ENCODE results near the gene HIVEP3.

HIVEP3 gene

GRCh38 chr1:41500378-41500777, 418.3 kb downstream of the HIVEP3 start:
- Histone ChIP-seq H3K27me3 (ENCODE audit: control insufficient read depth in 1 of 2, insufficient read depth in 2 of 2, low read length in 2 of 2) (no peaks in the 10 kb centered on the region), H3K4me3 (ENCODE audit: low read length in 2 of 2) (no peak overlapping the region), H3K9ac (ENCODE audit: low read length in 2 of 2) (peak overlapping the region in 1 of 2 donors; percentile 18), H3K27ac (ENCODE audit: low read length) (peak overlapping the region; percentile 64), H3K36me3 (ENCODE audit: control insufficient read depth in 2 of 2, insufficient read depth in 2 of 2, low read length in 2 of 2) (no peaks in the 10 kb centered on the region), H3K9me3 (ENCODE audit: control insufficient read depth in 2 of 2, low read length in 2 of 2) (no peaks in the 10 kb centered on the region), H3K4me1 (ENCODE audit: control insufficient read depth, insufficient read depth, low read length) (peaks cover 60% of the 10 kb centered on the region)

DNA sequence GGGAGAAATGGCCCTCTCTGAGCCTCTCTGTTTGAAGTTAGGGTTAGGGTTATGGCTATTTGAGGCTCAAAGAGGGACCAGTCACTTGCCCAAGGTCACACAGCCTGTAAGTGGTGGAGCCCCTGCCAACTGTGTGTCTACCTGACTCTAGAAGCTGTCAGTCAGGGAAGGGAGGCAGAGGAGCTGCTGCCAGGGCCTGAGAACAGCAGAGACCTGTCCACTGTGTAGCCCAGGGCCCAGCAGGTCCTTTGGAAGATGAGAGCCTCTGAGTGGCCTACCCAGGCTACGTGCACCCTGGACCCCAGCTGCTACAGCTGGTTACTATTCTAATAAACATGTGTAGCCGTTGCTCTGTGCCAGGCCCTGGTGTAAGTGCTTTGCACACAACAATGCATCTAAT, 419.1 kb downstream of the HIVEP3 start:
- Histone ChIP-seq H3K27ac (ENCODE audit: low read length) (peak overlapping the region; percentile 41), H3K4me3 (ENCODE audit: low read length in 2 of 2) (no peak overlapping the region), H3K36me3 (ENCODE audit: control insufficient read depth in 2 of 2, insufficient read depth in 2 of 2, low read length in 2 of 2) (no peaks in the 10 kb centered on the region), H3K9me3 (ENCODE audit: control insufficient read depth in 2 of 2, low read length in 2 of 2) (no peaks in the 10 kb centered on the region), H3K4me1 (ENCODE audit: control insufficient read depth, insufficient read depth, low read length) (peaks cover 66% of the 10 kb centered on the region), H3K9ac (ENCODE audit: low read length in 2 of 2) (no peak overlapping the region), H3K27me3 (ENCODE audit: control insufficient read depth in 1 of 2, insufficient read depth in 2 of 2, low read length in 2 of 2) (no peaks in the 10 kb centered on the region)

GRCh38 chr1:41498804-41499203, 419.9 kb downstream of the HIVEP3 start:
- H3K9me3 ChIP-seq (ENCODE audit: control insufficient read depth in 2 of 2, low read length in 2 of 2), result no peaks in the 10 kb centered on the region
- H3K36me3 ChIP-seq (ENCODE audit: control insufficient read depth in 2 of 2, insufficient read depth in 2 of 2, low read length in 2 of 2), result no peaks in the 10 kb centered on the region
- H3K4me1 ChIP-seq (ENCODE audit: control insufficient read depth, insufficient read depth, low read length), result peaks cover 68% of the 10 kb centered on the region
- H3K27me3 ChIP-seq (ENCODE audit: control insufficient read depth in 1 of 2, insufficient read depth in 2 of 2, low read length in 2 of 2), result no peaks in the 10 kb centered on the region
- no peak overlapping the region for H3K9ac ChIP-seq (ENCODE audit: low read length in 2 of 2)
- H3K4me3 ChIP-seq (ENCODE audit: low read length in 2 of 2), result no peak overlapping the region
- H3K27ac ChIP-seq (ENCODE audit: low read length), result peak overlapping the region; percentile 41

GRCh38 chr1:41498391-41498790, 420.3 kb downstream of the HIVEP3 start:
- H3K4me3 ChIP-seq (ENCODE audit: low read length in 2 of 2), result no peak overlapping the region
- H3K27ac ChIP-seq (ENCODE audit: low read length), result peak overlapping the region; percentile 41
- H3K36me3 ChIP-seq (ENCODE audit: control insufficient read depth in 2 of 2, insufficient read depth in 2 of 2, low read length in 2 of 2), result no peaks in the 10 kb centered on the region
- no peak overlapping the region for H3K9ac ChIP-seq (ENCODE audit: low read length in 2 of 2)
- H3K4me1 ChIP-seq (ENCODE audit: control insufficient read depth, insufficient read depth, low read length), result peaks cover 68% of the 10 kb centered on the region
- H3K27me3 ChIP-seq (ENCODE audit: control insufficient read depth in 1 of 2, insufficient read depth in 2 of 2, low read length in 2 of 2), result no peaks in the 10 kb centered on the region
- H3K9me3 ChIP-seq (ENCODE audit: control insufficient read depth in 2 of 2, low read length in 2 of 2), result no peaks in the 10 kb centered on the region

DNA sequence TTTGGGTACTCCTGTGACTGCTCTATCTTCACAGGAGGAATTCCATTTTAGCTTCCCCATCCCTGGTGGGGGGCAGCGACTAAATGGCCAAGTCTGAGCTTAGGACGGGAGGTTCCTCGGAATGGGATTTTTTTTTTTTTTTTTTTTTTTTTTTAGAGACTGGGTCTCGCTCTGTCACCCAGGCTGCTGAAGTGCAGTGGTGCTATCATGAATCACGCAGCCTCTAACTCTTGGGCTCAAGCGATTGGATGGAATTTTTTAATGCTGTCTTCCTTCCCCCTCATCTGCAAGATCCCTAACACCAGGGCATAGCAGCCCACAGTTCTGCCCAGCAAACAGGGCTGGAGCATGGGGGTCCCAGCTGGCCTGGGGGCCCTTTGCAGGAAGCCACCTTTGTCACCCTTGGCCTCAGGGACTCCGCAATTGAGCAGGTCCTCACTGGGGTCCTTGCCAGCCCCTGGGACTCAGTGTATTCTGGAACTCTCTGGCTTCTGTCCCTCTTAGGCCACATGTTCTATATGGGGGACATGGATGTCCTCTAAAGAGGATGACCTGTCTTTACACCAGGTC, 421.2 kb downstream of the HIVEP3 start:
- H3K27me3 ChIP-seq (ENCODE audit: control insufficient read depth in 1 of 2, insufficient read depth in 2 of 2, low read length in 2 of 2), result no peaks in the 10 kb centered on the region
- H3K27ac ChIP-seq (ENCODE audit: low read length), result peak overlapping the region; percentile 92
- no peak overlapping the region for H3K9ac ChIP-seq (ENCODE audit: low read length in 2 of 2)
- no peak overlapping the region for H3K4me3 ChIP-seq (ENCODE audit: low read length in 2 of 2)
- H3K9me3 ChIP-seq (ENCODE audit: control insufficient read depth in 2 of 2, low read length in 2 of 2), result no peaks in the 10 kb centered on the region
- H3K36me3 ChIP-seq (ENCODE audit: control insufficient read depth in 2 of 2, insufficient read depth in 2 of 2, low read length in 2 of 2), result no peaks in the 10 kb centered on the region
- peaks cover 63% of the 10 kb centered on the region for H3K4me1 ChIP-seq (ENCODE audit: control insufficient read depth, insufficient read depth, low read length)

DNA sequence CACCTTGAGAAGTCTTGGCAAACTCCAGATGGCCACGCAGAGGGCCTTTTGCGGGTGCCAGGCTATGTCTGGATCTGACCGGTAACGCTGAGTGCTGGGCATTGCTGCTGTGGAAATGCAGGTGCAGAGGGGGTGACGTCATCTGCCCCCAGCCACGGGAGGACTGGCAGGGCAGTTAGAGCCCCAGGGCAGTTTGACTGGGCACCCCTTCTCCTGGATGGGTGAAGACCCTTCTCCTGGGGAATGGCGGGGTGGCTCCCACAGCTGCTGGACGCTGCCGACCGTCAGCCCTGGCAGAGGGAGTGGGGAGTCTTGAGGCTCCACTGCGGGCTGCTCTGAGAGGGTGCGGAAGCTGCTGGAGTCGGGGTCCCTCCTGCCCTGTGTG, 421.7 kb downstream of the HIVEP3 start:
- H3K36me3 ChIP-seq (ENCODE audit: control insufficient read depth in 2 of 2, insufficient read depth in 2 of 2, low read length in 2 of 2), result no peaks in the 10 kb centered on the region
- peak overlapping the region; percentile 92 for H3K27ac ChIP-seq (ENCODE audit: low read length)
- no peak overlapping the region for H3K4me3 ChIP-seq (ENCODE audit: low read length in 2 of 2)
- peaks cover 61% of the 10 kb centered on the region for H3K4me1 ChIP-seq (ENCODE audit: control insufficient read depth, insufficient read depth, low read length)
- no peaks in the 10 kb centered on the region for H3K9me3 ChIP-seq (ENCODE audit: control insufficient read depth in 2 of 2, low read length in 2 of 2)
- H3K27me3 ChIP-seq (ENCODE audit: control insufficient read depth in 1 of 2, insufficient read depth in 2 of 2, low read length in 2 of 2), result no peaks in the 10 kb centered on the region
- H3K9ac ChIP-seq (ENCODE audit: low read length in 2 of 2), result peak overlapping the region; percentile 66 to 74

- H3K9me3 ChIP-seq (ENCODE audit: control insufficient read depth in 2 of 2, low read length in 2 of 2), result no peaks in the 10 kb centered on the region
- H3K9ac ChIP-seq (ENCODE audit: low read length in 2 of 2), result peak overlapping the region; percentile 74 to 86
- peak overlapping the region; percentile 54 to 71 for H3K4me3 ChIP-seq (ENCODE audit: low read length in 2 of 2)
- H3K36me3 ChIP-seq (ENCODE audit: control insufficient read depth in 2 of 2, insufficient read depth in 2 of 2, low read length in 2 of 2), result no peaks in the 10 kb centered on the region
- H3K4me1 ChIP-seq (ENCODE audit: control insufficient read depth, insufficient read depth, low read length), result peaks cover 61% of the 10 kb centered on the region
- H3K27ac ChIP-seq (ENCODE audit: low read length), result peak overlapping the region; percentile 92
- no peaks in the 10 kb centered on the region for H3K27me3 ChIP-seq (ENCODE audit: control insufficient read depth in 1 of 2, insufficient read depth in 2 of 2, low read length in 2 of 2)
These were observed 422.4 kb downstream of the HIVEP3 start for GRCh38 chr1:41496080-41497055.

GRCh38 chr1:41495210-41495948, 423.3 kb downstream of the HIVEP3 start:
- H3K9me3 ChIP-seq (ENCODE audit: control insufficient read depth in 2 of 2, low read length in 2 of 2), result no peaks in the 10 kb centered on the region
- H3K9ac ChIP-seq (ENCODE audit: low read length in 2 of 2), result peak overlapping the region; percentile 72 to 86
- H3K27me3 ChIP-seq (ENCODE audit: control insufficient read depth in 1 of 2, insufficient read depth in 2 of 2, low read length in 2 of 2), result no peaks in the 10 kb centered on the region
- no peaks in the 10 kb centered on the region for H3K36me3 ChIP-seq (ENCODE audit: control insufficient read depth in 2 of 2, insufficient read depth in 2 of 2, low read length in 2 of 2)
- peak overlapping the region; percentile 54 to 71 for H3K4me3 ChIP-seq (ENCODE audit: low read length in 2 of 2)
- peaks cover 54% of the 10 kb centered on the region for H3K4me1 ChIP-seq (ENCODE audit: control insufficient read depth, insufficient read depth, low read length)
- H3K27ac ChIP-seq (ENCODE audit: low read length), result peak overlapping the region; percentile 92

- H3K36me3 ChIP-seq (ENCODE audit: control insufficient read depth in 2 of 2, insufficient read depth in 2 of 2, low read length in 2 of 2), result no peaks in the 10 kb centered on the region
- H3K9ac ChIP-seq (ENCODE audit: low read length in 2 of 2), result no peak overlapping the region
- H3K27ac ChIP-seq (ENCODE audit: low read length), result peak overlapping the region; percentile 92
- no peak overlapping the region for H3K4me3 ChIP-seq (ENCODE audit: low read length in 2 of 2)
- peaks cover 47% of the 10 kb centered on the region for H3K4me1 ChIP-seq (ENCODE audit: control insufficient read depth, insufficient read depth, low read length)
- no peaks in the 10 kb centered on the region for H3K27me3 ChIP-seq (ENCODE audit: control insufficient read depth in 1 of 2, insufficient read depth in 2 of 2, low read length in 2 of 2)
- H3K9me3 ChIP-seq (ENCODE audit: control insufficient read depth in 2 of 2, low read length in 2 of 2), result no peaks in the 10 kb centered on the region
These were observed 424.1 kb downstream of the HIVEP3 start for GRCh38 chr1:41494351-41495209.

Measured in stomach smooth muscle (tissue), 2 donors.